ENCODE data around the gene CCDC63.

The CCDC63 gene

GRCh38 chr12:110931315-110931728 lies 84.5 kb downstream of the CCDC63 start:
- Histone ChIP-seq H3K27ac (ENCODE audit: low read length) (no peak overlapping the region), H3K4me3 (ENCODE audit: low read length) (no peak overlapping the region), H3K9me3 (ENCODE audit: control insufficient read depth, insufficient read depth, low read length) (no peaks in the 10 kb centered on the region), H3K27me3 (ENCODE audit: control insufficient read depth, insufficient read depth, low read length) (no peaks in the 10 kb centered on the region), H3K36me3 (ENCODE audit: control insufficient read depth, insufficient read depth, low read length) (no peaks in the 10 kb centered on the region), H3K4me1 (ENCODE audit: control insufficient read depth, insufficient read depth, low read length) (peaks cover 10% of the 10 kb centered on the region)
- DNase-seq (ENCODE audit: low read depth, low spot score): no peak
- WGBS (ENCODE audit: insufficient coverage, insufficient read length): no CpG with 5 or more reads among the region's 16 CpGs

GRCh38 chr12:110932046-110932445 lies 85.3 kb downstream of the CCDC63 start:
- WGBS (ENCODE audit: insufficient coverage, insufficient read length): no CpG with 5 or more reads among the region's 11 CpGs
- Histone ChIP-seq H3K4me1 (ENCODE audit: control insufficient read depth, insufficient read depth, low read length) (peaks cover 10% of the 10 kb centered on the region), H3K27me3 (ENCODE audit: control insufficient read depth, insufficient read depth, low read length) (no peaks in the 10 kb centered on the region), H3K36me3 (ENCODE audit: control insufficient read depth, insufficient read depth, low read length) (no peaks in the 10 kb centered on the region), H3K27ac (ENCODE audit: low read length) (no peak overlapping the region), H3K4me3 (ENCODE audit: low read length) (no peak overlapping the region), H3K9me3 (ENCODE audit: control insufficient read depth, insufficient read depth, low read length) (no peaks in the 10 kb centered on the region)
- DNase-seq (ENCODE audit: low read depth, low spot score): no peak

- Histone ChIP-seq H3K4me3 (ENCODE audit: low read length) (no peak overlapping the region), H3K27me3 (ENCODE audit: control insufficient read depth, insufficient read depth, low read length) (no peaks in the 10 kb centered on the region), H3K4me1 (ENCODE audit: control insufficient read depth, insufficient read depth, low read length) (peaks cover 10% of the 10 kb centered on the region), H3K36me3 (ENCODE audit: control insufficient read depth, insufficient read depth, low read length) (no peaks in the 10 kb centered on the region), H3K9me3 (ENCODE audit: control insufficient read depth, insufficient read depth, low read length) (no peaks in the 10 kb centered on the region), H3K27ac (ENCODE audit: low read length) (no peak overlapping the region)
- no peak for DNase-seq (ENCODE audit: low read depth, low spot score)
- no CpG with 5 or more reads among the region's 16 CpGs for WGBS (ENCODE audit: insufficient coverage, insufficient read length)
Observed at GRCh38 chr12:110933326-110933974, 86.7 kb downstream of the CCDC63 start.

GRCh38 chr12:110934093-110934852 lies 87.5 kb downstream of the CCDC63 start:
- WGBS (ENCODE audit: insufficient coverage, insufficient read length): no CpG with 5 or more reads among the region's 3 CpGs
- no peak overlapping the region for H3K27ac ChIP-seq (ENCODE audit: low read length)

GRCh38 chr12:110935588-110935987 lies 88.8 kb downstream of the CCDC63 start:
- no peak overlapping the region for H3K4me3 ChIP-seq (ENCODE audit: low read length)
- H3K9me3 ChIP-seq (ENCODE audit: control insufficient read depth, insufficient read depth, low read length): no peaks in the 10 kb centered on the region
- DNase-seq (ENCODE audit: low read depth, low spot score): no peak
- no peaks in the 10 kb centered on the region for H3K36me3 ChIP-seq (ENCODE audit: control insufficient read depth, insufficient read depth, low read length)
- peaks cover 8% of the 10 kb centered on the region for H3K4me1 ChIP-seq (ENCODE audit: control insufficient read depth, insufficient read depth, low read length)
- H3K27me3 ChIP-seq (ENCODE audit: control insufficient read depth, insufficient read depth, low read length): no peaks in the 10 kb centered on the region
- no peak overlapping the region for H3K27ac ChIP-seq (ENCODE audit: low read length)
- WGBS (ENCODE audit: insufficient coverage, insufficient read length): no CpG with 5 or more reads among the region's 4 CpGs

More at GRCh38 chr12:110934093-110934852, 87.5 kb downstream of the CCDC63 start:
- Histone ChIP-seq H3K4me1 (ENCODE audit: control insufficient read depth, insufficient read depth, low read length) (peaks cover 8% of the 10 kb centered on the region), H3K27me3 (ENCODE audit: control insufficient read depth, insufficient read depth, low read length) (no peaks in the 10 kb centered on the region), H3K9me3 (ENCODE audit: control insufficient read depth, insufficient read depth, low read length) (no peaks in the 10 kb centered on the region), H3K36me3 (ENCODE audit: control insufficient read depth, insufficient read depth, low read length) (no peaks in the 10 kb centered on the region), H3K4me3 (ENCODE audit: low read length) (no peak overlapping the region)
- DNase-seq (ENCODE audit: low read depth, low spot score): no peak

- no peaks in the 10 kb centered on the region for H3K36me3 ChIP-seq (ENCODE audit: control insufficient read depth, insufficient read depth, low read length)
- H3K9me3 ChIP-seq (ENCODE audit: control insufficient read depth, insufficient read depth, low read length): no peaks in the 10 kb centered on the region
- peak overlapping the region; percentile 17; the same call in 1 of the 2 replicates for H3K4me3 ChIP-seq (ENCODE audit: low read length)
- no peak overlapping the region for H3K27ac ChIP-seq (ENCODE audit: low read length)
- DNase-seq (ENCODE audit: low read depth, low spot score): no peak
- peaks cover 10% of the 10 kb centered on the region for H3K4me1 ChIP-seq (ENCODE audit: control insufficient read depth, insufficient read depth, low read length)
- WGBS (ENCODE audit: insufficient coverage, insufficient read length): no CpG with 5 or more reads among the region's 13 CpGs
- H3K27me3 ChIP-seq (ENCODE audit: control insufficient read depth, insufficient read depth, low read length): no peaks in the 10 kb centered on the region
Observed at GRCh38 chr12:110936367-110937103, 89.7 kb downstream of the CCDC63 start.

- peak overlapping the region; percentile 14; the same call in 1 of the 2 replicates for H3K4me3 ChIP-seq (ENCODE audit: low read length)
- no peaks in the 10 kb centered on the region for H3K9me3 ChIP-seq (ENCODE audit: control insufficient read depth, insufficient read depth, low read length)
- WGBS (ENCODE audit: insufficient coverage, insufficient read length): no CpG with 5 or more reads among the region's 21 CpGs
- H3K27me3 ChIP-seq (ENCODE audit: control insufficient read depth, insufficient read depth, low read length): no peaks in the 10 kb centered on the region
- H3K27ac ChIP-seq (ENCODE audit: low read length): no peak overlapping the region
- peaks cover 7% of the 10 kb centered on the region for H3K4me1 ChIP-seq (ENCODE audit: control insufficient read depth, insufficient read depth, low read length)
- DNase-seq (ENCODE audit: low read depth, low spot score): peak; percentile 89
- no peaks in the 10 kb centered on the region for H3K36me3 ChIP-seq (ENCODE audit: control insufficient read depth, insufficient read depth, low read length)
Observed at GRCh38 chr12:110937104-110937641, 90.4 kb downstream of the CCDC63 start.

- no peaks in the 10 kb centered on the region for H3K36me3 ChIP-seq (ENCODE audit: control insufficient read depth, insufficient read depth, low read length)
- H3K27ac ChIP-seq (ENCODE audit: low read length): no peak overlapping the region
- no peaks in the 10 kb centered on the region for H3K9me3 ChIP-seq (ENCODE audit: control insufficient read depth, insufficient read depth, low read length)
- peaks cover 4% of the 10 kb centered on the region for H3K4me1 ChIP-seq (ENCODE audit: control insufficient read depth, insufficient read depth, low read length)
- WGBS (ENCODE audit: insufficient coverage, insufficient read length): no CpG with 5 or more reads among the region's 4 CpGs
- no peak overlapping the region for H3K4me3 ChIP-seq (ENCODE audit: low read length)
- H3K27me3 ChIP-seq (ENCODE audit: control insufficient read depth, insufficient read depth, low read length): no peaks in the 10 kb centered on the region
- DNase-seq (ENCODE audit: low read depth, low spot score): no peak
Observed at GRCh38 chr12:110940296-110940695, 93.5 kb downstream of the CCDC63 start.

GRCh38 chr12:110940933-110941332 lies 94.1 kb downstream of the CCDC63 start:
- Histone ChIP-seq H3K27ac (ENCODE audit: low read length) (no peak overlapping the region), H3K4me3 (ENCODE audit: low read length) (no peak overlapping the region), H3K9me3 (ENCODE audit: control insufficient read depth, insufficient read depth, low read length) (no peaks in the 10 kb centered on the region), H3K27me3 (ENCODE audit: control insufficient read depth, insufficient read depth, low read length) (no peaks in the 10 kb centered on the region), H3K4me1 (ENCODE audit: control insufficient read depth, insufficient read depth, low read length) (peaks cover 4% of the 10 kb centered on the region), H3K36me3 (ENCODE audit: control insufficient read depth, insufficient read depth, low read length) (no peaks in the 10 kb centered on the region)
- no peak for DNase-seq (ENCODE audit: low read depth, low spot score)
- WGBS (ENCODE audit: insufficient coverage, insufficient read length): no CpG with 5 or more reads among the region's 7 CpGs

GRCh38 chr12:110941391-110941790 lies 94.6 kb downstream of the CCDC63 start:
- Histone ChIP-seq H3K4me1 (ENCODE audit: control insufficient read depth, insufficient read depth, low read length) (peaks cover 2% of the 10 kb centered on the region; the same call in 1 of the 2 replicates), H3K27me3 (ENCODE audit: control insufficient read depth, insufficient read depth, low read length) (no peaks in the 10 kb centered on the region), H3K36me3 (ENCODE audit: control insufficient read depth, insufficient read depth, low read length) (no peaks in the 10 kb centered on the region), H3K9me3 (ENCODE audit: control insufficient read depth, insufficient read depth, low read length) (no peaks in the 10 kb centered on the region), H3K4me3 (ENCODE audit: low read length) (no peak overlapping the region), H3K27ac (ENCODE audit: low read length) (no peak overlapping the region)
- WGBS (ENCODE audit: insufficient coverage, insufficient read length): no CpG with 5 or more reads among the region's 6 CpGs
- no peak for DNase-seq (ENCODE audit: low read depth, low spot score)

Data from iPS DF 6.9 (cell line).